GM18861 (cell line): Measurements from ENCODE around the gene FGFR3.

ENCODE experiments used
- ATAC-seq: cut with Tn5 transposase; IDR thresholded peaks from one replicate; pipeline ENCODE4 v1.9.1; 2021; ENCODE audit not compliant: unreplicated experiment

Gene FGFR3

GRCh38 chr4:1792832-1793495 is at the start of gene FGFR3:
Gene FGFR3, plus strand, starts transcription at chr4:1793293. Its CDS starts 642 bp downstream, at chr4:1793935.
- no peak for ATAC-seq

DNA sequence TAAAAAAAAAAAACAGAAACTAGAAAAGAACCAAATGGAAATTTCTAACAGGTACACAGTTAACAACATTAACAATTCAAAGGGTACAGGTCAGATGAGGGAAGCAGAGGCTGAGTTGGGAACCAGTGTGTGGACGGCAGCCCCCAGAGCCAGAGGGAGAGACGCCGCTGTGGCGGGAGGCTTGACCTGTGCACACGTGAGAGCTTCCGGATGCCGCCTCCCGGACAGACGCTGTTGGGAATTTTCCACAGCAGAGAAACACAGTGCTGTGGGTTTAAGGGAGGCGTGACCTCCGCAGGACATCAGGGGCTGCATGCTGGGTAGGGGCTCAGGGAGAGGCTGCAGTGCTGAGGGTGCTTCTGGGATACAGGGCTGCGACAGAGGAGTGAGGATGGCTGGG is 49.5 kb upstream of the FGFR3 start:
- no peak for ATAC-seq

GRCh38 chr4:1743975-1744374 is 49.1 kb upstream of the FGFR3 start:
- ATAC-seq = no peak

- no peak for ATAC-seq
Observed at GRCh38 chr4:1744552-1744951, 48.5 kb upstream of the FGFR3 start.

GRCh38 chr4:1745165-1745564 is 47.9 kb upstream of the FGFR3 start:
- ATAC-seq = no peak

GRCh38 chr4:1745697-1746096 is 47.4 kb upstream of the FGFR3 start:
- no peak for ATAC-seq

DNA sequence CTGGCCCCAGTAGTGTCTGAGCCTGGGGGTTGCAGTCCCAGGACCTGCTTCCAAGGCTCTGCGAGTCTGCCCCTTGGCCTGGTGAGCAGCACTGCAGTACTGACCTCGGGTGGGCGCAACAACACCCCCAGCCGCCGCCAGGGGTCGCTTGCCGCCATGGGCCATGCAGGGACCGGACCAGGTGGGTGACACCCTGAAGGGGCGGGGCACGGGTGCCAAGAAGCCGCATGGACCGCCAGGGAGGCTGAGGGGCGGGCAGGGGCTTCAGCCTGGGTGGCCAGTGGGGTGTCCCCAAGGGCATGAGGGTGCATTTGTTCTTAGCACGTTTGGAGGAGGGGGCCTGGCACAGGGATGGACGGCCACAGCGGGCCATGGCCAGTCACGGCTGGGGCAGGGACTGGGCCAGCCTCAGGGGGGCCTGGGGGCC is 46.8 kb upstream of the FGFR3 start:
- no peak for ATAC-seq

DNA sequence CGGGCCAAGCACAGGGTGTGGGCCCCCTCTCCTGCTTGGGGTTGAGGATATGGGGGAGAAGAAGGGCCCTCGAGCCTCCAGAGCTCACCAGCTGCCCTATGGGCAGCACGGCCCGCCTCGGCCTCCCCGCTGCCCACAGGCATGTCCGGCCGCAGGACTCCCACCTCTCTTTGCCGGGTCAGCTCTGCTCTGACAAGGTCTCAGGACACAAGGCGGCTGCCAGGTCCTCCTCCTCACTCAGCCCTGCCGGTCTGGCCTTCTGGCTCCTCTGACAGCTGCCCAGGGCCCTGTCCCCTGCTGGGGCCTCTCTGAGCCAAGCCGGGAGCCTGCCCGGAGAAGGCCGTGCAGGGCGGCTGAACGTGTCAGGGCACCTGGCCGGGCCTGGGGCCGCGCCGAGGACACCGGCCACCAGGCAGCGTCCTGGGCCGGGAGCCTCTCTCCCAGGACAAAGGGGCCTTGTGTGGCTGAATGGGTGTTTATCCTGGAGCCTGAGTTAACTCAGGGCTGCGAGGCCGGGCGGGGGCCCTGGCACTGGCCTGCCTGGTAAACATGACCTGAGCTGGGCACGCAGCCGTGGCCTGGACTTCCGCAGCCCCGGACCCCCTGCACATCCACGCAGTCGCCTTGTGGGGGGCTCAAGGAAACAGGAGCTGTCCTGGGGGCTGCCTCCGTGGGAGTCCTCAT is 46.0 kb upstream of the FGFR3 start:
- no peak for ATAC-seq

GRCh38 chr4:1747603-1747967 is 45.5 kb upstream of the FGFR3 start:
- no peak for ATAC-seq

DNA sequence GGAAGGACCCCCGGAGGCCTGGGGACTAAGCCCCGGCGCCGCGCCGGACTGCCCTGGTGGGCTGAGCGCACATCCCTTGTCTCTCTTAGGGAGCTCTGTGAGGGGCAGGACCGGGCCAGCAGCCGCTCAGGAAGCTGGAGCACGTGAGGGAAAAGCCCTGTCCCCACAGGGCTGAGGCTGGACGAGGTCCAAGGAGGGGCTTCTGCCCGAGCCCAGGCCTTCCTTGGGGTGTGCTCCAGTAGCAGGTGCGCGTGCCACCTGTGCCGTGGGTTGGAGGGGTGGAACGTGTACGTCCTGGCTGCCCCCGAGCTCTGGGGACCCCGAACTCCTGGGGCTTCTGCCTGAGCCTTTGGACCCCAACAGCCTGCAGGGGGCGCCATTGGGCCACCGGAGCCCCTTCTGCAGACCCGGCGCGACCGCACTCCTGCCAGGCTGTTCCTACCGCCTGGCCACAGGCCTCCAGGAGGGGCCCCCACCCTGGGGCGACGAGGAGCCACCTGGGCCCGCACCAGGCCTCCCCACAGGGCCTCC is 44.6 kb upstream of the FGFR3 start:
- ATAC-seq = no peak

DNA sequence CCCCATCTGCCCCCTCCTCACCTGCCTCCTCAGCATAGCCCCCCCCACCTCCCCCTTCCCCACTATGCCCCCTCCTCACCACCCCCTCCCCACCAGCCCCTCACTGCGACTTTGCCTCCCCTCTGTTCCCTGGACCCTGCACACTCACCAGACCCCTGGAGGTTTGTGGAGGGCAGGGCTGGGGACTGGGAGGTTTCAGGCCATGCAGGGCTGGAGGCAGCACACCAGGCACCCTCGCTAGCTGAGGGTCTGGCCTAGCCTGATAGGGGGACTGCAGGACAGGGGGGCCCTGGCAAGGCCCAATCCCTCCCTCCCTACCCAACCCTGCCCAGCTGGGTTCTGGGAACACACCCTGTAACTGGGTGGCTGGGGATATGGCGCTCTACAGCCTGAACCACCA is 43.7 kb upstream of the FGFR3 start:
- ATAC-seq = no peak

- no peak for ATAC-seq
Observed at GRCh38 chr4:1749826-1750225, 43.3 kb upstream of the FGFR3 start.

DNA sequence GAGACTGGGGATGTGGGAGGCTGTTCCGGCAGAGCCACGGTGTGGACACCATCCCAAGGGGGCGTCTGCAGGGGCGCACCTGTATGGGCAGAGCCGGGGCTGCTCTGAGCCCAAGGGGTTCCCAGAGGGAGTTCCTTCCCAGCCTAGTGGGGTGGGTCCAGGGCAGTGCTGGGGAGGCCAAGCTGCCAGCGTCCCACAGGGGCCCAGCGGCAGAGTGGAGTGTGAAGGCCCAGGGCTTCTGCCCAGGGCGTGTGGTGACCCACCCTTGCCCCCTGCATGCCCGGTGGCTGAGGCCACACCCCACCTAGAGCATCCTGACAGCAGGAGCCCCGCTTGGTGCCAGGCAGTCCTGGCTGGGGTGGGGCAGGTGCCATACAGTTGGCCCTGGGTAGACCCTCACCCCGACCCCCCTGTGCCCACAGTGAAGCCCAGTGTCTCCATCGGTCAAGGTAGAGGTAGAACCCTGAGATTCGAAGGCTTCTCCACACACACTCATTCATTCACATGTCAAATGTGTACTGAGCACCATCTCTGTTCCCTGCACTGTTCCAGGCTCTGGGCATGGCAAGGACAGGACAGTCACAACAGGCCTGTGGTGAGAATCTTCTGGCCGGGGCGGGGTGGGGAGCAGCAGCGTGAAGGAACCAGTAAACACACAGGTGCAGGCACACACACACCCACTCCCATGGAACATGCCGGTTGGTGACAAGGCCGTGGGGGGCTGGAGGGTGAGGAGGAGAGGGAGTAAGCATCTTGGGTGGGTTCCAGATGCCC is 42.5 kb upstream of the FGFR3 start:
- ATAC-seq = no peak

- ATAC-seq = no peak
Observed at GRCh38 chr4:1751155-1751918, 41.8 kb upstream of the FGFR3 start.

GRCh38 chr4:1751919-1752283 is 41.2 kb upstream of the FGFR3 start:
- no peak for ATAC-seq

- ATAC-seq = no peak
Observed at GRCh38 chr4:1752284-1753041, 40.6 kb upstream of the FGFR3 start.

DNA sequence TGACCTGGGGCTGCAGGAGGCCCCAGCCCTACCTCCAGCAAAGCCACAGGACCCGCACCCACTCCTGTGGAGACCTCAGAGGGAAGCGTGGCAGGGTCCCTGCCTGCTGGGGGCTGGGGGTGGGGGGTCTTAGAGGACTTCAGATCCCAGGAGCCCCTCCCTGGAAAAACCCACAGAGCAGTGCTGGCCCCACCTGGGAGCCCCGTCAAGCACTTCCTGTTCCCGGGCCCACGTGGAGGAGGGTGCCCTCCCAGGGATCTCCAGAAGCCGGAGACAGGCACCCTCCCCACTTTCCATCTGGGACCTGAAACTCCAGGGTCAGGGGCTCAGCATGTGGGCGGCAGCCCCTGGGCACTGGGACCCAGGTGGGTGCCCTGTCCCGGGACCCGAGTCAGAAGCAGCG is 39.8 kb upstream of the FGFR3 start:
- no peak for ATAC-seq

GRCh38 chr4:1753697-1754311 is 39.3 kb upstream of the FGFR3 start:
- ATAC-seq = no peak

DNA sequence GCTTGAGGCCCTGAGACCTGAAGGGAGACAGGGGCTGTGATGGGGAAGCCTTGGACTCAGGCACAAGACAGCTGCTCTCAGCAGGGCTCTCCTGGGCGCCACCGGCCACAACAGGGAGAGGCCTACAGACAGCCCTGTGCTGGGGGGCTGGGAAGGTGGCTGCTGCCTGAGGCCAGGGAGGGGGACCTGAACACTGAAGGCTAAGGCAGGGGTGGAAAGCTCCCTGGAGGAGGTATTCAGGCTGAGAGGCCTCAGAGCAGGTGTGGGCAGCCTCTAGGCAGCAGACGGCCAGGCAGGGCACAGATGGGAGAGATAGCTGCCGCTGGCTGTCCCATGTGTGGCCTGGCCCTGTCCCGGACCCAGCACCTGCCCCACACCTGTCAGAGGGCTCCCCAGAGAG is 38.8 kb upstream of the FGFR3 start:
- ATAC-seq = no peak

- no peak for ATAC-seq
Observed at GRCh38 chr4:1755297-1755696, 37.8 kb upstream of the FGFR3 start.
